LNCAP (cell line): ENCODE results near the gene CDK5RAP2.

Experiments used
- CTCF ChIP-seq: fragments of 450-650 bp; IDR thresholded peaks from 2 replicates; pipeline ENCODE4 v1.5.1; 2017; ENCODE audit warnings: mild to moderate bottlenecking

Gene CDK5RAP2

GRCh38 chr9:120528829-120529228 lies 51.1 kb downstream of the CDK5RAP2 start:
- no peak for TF ChIP-seq CTCF

GRCh38 chr9:120528327-120528726 lies 51.6 kb downstream of the CDK5RAP2 start:
- TF ChIP-seq CTCF, result no peak

GRCh38 chr9:120526534-120526933 lies 53.4 kb downstream of the CDK5RAP2 start:
- no peak for TF ChIP-seq CTCF

- TF ChIP-seq CTCF, result no peak
These were observed 55.1 kb downstream of the CDK5RAP2 start for GRCh38 chr9:120524863-120525262.

GRCh38 chr9:120524038-120524437 lies 55.9 kb downstream of the CDK5RAP2 start:
- no peak for TF ChIP-seq CTCF

GRCh38 chr9:120522558-120522957 lies 57.4 kb downstream of the CDK5RAP2 start:
- TF ChIP-seq CTCF, result no peak

- TF ChIP-seq CTCF, result no peak
These were observed 57.9 kb downstream of the CDK5RAP2 start for GRCh38 chr9:120522032-120522431.

GRCh38 chr9:120521101-120521500 lies 58.9 kb downstream of the CDK5RAP2 start:
- no peak for TF ChIP-seq CTCF
